HG03196 (cell line): ENCODE results near the gene FBLN1.
"Not testable (repeated sequence)": the region's sequence is repeated elsewhere in the genome, so short reads cannot be mapped to it uniquely, and the experiment has no call there.

Experiments
- ATAC-seq: cut with Tn5 transposase; IDR thresholded peaks from one replicate; pipeline ENCODE4 v1.9.1; 2021; ENCODE audit not compliant: unreplicated experiment

Gene FBLN1, protein sequence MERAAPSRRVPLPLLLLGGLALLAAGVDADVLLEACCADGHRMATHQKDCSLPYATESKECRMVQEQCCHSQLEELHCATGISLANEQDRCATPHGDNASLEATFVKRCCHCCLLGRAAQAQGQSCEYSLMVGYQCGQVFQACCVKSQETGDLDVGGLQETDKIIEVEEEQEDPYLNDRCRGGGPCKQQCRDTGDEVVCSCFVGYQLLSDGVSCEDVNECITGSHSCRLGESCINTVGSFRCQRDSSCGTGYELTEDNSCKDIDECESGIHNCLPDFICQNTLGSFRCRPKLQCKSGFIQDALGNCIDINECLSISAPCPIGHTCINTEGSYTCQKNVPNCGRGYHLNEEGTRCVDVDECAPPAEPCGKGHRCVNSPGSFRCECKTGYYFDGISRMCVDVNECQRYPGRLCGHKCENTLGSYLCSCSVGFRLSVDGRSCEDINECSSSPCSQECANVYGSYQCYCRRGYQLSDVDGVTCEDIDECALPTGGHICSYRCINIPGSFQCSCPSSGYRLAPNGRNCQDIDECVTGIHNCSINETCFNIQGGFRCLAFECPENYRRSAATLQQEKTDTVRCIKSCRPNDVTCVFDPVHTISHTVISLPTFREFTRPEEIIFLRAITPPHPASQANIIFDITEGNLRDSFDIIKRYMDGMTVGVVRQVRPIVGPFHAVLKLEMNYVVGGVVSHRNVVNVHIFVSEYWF

DNA sequence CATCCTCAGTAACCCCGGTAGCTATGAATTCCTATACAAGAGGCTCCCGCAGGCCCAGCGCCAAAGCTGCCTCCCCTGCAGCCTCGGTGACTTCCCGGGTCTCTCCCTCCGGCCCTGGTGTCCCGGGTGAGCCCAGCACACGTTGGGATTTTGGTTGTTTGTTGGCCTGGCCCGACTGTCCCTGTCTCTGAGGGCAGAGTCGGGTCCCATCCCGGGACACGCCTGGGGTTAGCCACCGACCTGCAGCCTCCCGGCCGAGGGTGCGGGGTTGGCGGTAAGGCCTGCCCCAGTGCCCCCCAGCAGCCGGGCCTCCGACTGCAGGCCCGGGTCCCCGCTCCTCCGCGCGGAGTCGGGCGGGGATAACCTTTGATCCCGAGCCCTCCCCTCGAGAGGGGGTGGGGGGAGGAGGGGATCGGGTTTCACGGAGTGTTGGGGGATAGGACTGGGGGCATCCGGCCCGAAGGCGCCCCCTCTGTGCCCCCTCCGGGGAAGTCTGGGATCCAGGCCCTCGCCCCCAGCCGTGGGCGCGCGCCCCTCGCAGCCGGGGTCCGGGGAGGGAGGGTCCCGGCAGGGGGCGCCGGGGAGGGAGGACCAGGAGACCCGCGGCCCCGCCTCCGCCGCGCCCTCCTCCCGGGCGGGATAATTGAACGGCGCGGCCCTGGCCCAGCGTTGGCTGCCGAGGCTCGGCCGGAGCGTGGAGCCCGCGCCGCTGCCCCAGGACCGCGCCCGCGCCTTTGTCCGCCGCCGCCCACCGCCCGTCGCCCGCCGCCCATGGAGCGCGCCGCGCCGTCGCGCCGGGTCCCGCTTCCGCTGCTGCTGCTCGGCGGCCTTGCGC is at the start of gene FBLN1:
FBLN1 (plus strand) TSS at position 669 of the 835 bp plus-strand sequence; CDS start at position 772, 103 bp downstream.
- no peak for ATAC-seq

DNA sequence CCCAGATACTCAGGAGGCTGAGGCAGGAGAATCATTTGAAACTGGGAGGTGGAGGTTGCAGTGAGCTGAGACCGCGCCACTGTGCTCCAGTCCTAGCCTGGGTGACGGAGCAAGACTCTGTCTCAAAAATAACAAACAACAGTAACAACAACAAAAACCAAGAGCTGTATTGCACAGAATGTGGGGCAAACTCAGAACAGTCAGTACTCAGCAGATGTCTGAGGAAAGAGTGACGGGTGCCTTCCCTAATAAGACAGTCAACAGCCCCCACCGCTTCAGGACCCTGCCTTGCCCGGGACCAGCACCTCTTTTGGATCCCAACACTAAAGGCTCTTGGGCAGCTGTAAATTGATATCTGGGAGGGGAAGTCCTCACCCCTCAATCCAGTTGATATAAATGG is 48.9 kb upstream of the FBLN1 start:
- no peak for ATAC-seq

DNA sequence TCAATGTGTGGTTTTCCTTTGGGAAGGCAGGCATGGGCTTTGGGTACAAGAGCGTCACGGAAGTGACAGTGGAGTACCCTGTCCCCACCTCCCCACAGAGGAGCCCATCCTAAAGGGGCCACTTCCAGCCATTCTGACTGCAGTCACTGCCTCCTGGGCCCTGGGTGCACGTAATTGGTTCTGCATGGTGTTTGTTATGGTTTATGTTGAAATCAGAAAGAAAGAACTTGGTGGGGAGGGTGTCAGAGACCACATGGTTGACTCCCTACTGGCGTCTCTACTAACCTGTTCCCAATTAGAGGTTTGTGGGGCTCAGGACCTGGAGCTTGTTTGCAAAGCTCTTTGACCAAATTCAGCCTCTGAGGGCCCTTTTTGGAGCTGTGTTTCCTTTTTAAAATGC is 48.4 kb upstream of the FBLN1 start:
- ATAC-seq = no peak

DNA sequence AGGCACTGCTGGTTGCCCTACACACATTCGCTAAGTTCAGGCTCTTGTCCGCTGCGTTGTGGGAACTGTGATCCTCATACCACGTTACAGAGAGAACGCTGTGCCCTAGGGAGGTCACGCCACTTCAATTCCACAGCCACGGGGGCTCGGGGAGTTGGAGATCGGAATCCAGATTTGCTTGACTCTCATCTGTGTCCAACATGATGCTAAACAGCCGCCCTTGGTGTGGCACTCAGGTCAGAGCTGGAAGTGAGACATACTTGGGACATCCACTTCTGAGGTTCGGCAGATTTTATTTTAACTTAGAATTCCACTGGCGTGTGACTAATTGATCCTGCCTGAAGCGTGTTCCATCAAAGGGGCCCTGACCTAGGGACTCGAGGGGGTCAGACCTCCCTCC is 47.5 kb upstream of the FBLN1 start:
- ATAC-seq = no peak

DNA sequence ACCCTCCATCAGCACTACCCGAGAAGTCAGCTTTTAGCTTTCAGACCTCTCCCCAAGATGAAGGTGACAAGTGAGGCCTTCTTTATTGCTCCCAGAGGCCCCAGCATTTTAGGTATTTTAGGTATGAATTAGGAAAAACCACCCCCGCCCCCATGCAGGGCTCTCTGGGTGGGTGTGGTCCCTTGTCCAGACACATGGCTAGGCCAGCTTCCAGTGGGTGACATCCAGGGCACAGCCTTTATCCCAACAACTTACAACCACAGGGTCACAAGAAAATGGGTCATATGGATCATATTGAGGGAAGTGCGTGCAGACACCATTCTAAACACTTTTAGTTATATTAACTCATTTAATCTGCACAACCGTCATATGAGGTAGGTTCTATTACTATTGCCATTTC is 47.1 kb upstream of the FBLN1 start:
- ATAC-seq = no peak

DNA sequence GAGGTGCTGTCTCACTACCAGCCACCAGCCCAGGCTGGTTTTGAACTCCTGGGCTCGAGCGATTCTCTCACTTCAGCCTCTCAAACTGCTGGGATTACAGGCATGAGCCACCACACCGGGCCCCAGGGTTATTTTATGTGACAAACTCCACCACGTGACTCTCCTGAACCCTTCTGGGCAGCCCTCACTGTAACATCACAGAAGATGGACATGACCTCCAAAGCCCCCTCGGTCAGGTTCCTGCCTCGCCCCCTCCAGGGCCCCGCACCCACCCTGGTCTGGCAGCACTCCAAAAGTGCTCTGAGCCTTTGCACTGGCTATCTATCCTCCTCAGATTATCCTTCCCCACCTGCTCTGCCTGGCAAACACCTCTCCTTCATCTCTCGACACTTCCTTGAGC is 45.9 kb upstream of the FBLN1 start:
- no peak for ATAC-seq

DNA sequence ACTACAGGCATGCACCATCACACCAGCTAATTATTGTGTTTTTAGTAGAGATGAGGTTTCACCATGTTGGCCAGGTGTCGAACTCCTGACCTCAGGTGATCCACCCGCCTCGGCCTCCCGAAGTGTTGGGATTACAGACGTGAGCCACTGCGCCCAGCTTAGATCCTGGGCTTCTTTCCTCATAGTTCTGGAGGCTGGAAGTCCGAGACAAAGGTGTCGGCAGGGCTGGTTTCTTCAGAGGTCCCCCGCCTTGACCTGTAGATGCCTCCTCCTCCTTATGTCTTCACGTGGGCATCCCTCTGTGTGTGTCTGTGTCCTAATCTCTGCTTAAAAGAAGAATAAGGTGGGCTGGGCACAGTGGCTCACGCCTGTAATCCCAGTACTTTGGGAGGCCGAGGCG is 44.2 kb upstream of the FBLN1 start:
- no peak for ATAC-seq

DNA sequence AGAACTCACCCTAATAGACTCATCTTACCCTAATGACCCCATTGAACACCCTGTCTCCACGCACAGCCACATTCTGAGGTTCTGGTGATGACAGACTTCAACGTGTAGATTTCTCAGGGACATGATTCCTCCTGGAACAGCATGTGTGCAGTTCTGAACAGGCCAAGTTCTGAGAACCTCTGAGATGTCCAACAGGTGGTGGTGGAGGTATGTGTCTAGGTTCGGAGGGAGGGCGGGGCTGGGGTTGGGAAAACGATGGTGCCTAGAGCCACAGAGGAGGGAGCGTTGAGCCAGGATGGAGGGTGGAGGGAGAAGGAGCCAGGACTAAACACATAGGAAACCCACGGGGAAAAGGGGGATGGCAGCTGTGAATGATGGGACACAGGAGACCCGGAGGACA is 43.4 kb upstream of the FBLN1 start:
- no peak for ATAC-seq

DNA sequence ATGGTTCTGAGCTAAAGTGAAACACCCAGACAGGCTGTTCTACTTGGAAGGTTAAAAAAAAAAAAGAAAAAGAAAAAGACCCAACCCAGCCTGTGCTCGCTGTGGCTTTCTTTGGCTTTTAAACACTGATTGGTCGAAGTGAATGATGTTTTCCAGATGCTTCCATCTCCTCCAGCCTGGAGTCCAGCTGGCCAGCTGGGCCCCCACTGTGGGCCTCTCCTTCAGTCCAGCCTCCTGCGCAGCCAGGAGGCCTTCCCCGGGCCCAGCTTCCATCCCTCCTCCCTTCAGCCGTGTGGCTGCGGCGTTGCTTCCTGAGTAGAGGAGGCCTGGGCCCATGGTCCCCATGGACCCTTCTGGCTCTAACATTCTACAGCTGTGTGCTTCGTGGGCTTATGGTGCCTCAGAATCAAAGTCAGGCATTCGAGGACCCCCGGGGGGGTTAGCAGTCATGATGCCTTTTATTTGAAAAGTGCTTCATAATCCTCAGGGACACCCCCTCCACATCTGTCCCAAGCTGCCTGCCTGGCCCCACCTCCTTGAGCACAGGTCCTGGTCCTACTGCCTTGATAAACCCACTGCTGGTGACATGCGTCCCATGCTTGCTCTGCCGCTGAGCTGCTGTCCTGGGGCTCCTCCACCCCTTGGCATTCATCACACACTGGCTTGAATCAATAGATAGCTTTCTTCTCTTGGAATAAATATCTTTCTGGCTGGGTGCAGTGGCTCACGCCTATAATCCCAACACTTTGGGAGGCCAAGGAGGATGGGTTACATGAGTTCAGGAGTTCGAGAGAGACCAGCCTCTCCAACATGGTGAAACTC is 42.2 kb upstream of the FBLN1 start:
- ATAC-seq = no peak

DNA sequence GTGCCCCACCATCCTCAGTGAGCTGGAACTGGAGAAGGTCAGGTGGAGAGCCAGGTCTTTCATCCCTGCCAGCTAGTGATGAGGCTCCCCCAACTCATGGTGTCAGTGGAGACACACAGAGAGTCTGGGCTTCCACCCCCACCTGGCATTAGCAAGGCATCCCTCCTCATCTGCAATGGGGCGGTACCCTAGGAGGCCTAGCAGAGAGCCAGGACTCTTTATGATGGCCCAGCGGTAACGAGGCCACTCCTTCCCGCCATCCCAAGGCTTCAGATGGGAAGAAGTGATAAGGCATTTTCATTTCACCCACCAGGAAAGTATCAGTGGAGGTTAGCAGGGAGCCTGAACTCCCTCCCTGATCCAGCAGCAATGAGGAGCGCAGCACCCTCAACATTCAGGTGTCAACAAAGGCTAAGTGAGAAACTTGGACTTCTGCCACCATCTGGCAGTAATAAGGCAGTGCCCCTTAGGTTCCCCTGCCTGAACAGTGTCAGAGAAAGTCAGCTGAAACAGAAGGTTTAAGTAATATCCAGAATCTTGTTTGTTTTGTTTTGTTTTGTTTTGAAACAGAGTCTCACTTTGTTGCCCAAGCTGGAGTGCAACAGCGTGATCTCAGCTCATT is 40.5 kb upstream of the FBLN1 start:
- ATAC-seq = no peak

DNA sequence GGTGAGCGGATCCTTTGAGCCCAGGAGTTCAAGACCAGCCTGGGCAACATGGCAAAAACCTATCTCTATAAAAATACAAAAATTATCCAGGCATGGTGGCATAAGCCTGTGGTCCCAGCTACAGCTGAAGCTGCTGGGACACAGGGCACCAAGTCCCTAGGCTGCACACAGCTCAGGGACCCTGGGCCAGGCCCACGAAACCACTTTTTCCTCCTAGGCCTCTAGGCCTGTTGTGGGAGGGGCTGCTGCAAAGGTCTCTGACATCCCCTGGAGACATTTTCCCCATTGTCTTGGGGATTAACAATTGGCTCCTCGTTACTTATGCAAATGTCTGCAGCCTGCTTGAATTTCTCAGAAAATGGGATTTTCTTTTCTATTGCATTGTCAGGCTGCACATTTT is 39.0 kb upstream of the FBLN1 start:
- not testable (repeated sequence) for ATAC-seq

DNA sequence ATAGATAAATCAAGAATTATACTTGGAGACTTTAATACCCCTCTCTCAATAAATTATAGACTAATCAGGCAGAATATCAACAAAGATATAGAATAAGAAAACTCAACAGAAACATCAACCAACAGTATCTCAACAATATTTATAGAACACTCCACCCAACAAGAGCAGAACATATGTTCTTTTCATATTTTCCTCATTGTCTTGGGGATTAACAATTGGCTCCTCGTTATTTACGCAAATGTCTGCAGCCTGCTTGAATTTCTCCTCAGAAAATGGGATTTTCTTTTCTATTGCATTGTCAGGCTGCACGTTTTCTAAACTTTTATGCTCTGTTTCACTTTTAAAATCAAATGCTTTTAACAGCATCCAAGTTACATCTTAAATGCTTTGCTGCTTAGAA is 37.0 kb upstream of the FBLN1 start:
- ATAC-seq = no peak

DNA sequence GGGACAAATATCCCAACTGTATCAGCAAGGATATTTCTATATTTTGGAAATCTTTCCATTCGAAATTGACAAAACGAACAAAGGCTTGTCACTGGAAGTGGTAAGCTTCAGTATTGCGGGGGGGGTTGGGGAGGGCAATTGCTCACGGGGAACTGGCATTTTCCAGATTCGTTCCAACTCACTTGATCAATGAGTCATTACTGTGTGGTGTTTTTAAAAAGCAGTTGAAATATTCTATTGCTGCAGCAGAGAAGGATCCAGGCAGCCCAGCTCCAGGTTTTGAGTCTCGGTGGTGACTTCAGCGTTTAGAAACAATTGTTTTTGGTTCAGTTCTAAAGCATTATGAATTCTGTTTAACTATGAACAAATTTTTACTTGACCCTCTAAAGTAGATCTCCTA is 33.8 kb upstream of the FBLN1 start:
- no peak for ATAC-seq

DNA sequence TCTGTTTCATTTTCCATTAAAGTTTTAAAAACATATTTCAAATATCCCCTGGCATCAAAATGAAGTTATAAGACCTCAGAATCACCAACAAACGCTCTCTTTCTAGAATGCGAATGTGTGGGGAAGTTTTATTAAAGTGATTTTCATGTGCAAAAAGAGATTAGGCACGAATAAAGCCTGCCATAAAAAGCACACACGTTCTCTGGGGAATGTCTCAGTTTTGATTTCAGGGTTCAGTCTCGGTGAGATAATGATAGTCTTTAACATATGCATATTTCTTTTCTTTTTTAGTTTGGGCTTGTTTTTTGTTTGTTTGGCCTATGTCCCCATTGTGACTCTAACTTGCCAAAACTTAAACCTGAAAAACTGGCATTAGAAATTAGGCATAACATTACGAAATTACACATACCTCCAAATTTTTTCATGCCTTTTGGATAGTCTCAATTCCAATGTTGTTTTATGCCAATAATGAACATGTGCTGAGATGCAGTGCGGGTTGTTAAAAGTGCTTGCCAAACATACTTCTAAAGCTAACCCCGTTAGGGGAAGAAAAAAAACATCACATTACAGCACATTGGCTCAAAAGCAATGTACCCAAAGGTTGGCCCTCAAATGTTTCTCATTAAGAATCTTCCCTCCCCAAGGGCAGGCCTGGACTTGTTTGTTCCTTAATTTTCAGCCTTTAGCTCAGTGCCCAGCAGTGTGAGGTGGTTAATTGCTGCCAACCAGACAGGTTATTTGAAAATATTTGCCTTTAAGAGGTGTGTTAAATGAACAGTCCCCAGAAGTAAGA is 33.2 kb upstream of the FBLN1 start:
- no peak for ATAC-seq

DNA sequence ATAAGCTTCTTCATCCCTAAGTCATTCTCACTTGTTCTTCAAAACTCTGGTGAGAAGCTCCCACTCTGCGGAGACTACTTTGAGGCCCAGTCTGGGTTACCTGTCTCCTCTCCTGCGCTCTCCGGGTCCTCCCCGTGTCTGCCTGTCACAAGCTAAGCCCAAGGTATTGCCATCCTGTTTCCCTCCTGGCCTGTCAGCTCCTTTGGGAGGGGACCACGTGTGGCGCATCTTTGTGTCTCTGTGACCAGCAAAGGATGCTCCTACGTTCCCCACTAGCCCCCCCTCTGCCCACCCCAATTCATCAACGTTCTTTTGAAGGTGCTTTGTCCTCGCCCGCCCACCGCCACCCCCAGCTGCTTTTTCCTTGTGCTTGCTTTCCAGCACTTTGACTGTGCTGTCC is 31.8 kb upstream of the FBLN1 start:
- ATAC-seq = no peak

DNA sequence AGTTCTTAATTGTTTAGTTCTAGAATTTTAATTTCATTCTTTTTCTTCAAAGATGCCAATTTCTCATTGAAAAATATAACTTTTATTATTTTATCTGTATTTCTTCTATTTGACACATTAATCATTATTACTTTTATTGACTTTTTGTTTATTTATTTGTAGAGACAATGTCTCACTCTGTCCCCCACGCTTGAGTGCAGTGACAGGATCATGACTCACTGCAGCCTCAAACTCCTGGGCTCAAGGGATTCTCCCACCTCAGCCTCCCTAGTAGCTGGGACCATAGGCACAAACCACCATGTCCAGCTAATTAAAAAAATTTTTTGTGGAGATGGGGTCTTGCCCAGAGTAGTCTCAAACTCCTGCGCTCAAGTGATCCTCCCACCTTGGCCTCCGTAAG is 30.3 kb upstream of the FBLN1 start:
- ATAC-seq = no peak

DNA sequence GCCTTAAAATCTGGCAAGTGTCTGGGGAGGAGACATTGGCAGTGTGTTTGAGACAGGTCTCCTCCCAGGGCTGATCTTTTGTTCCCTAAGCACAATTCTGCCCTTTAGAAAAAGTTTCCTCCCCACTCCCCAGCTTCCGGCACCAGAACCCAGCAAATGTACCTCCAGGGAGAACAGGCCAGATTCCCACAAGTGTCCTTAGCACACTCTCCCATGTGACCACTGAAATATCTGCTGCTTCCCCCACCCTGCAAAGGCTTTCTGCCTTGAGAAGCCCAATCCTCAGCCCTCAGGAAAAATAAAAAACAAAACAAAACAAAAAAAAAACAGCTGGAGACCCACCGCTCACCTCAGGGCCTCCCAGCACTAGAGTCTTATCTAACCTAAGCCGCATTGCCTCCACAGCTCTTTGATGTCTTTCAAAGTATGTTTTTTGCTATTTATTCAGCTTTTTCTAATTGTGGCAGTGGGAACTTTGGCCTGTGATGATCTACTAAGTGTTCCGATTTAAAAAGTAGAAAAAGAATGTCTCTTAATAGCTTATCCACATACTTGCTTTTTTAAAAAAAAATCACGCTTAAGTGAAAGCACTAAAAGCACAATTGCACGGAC is 29.0 kb upstream of the FBLN1 start:
- no peak for ATAC-seq

DNA sequence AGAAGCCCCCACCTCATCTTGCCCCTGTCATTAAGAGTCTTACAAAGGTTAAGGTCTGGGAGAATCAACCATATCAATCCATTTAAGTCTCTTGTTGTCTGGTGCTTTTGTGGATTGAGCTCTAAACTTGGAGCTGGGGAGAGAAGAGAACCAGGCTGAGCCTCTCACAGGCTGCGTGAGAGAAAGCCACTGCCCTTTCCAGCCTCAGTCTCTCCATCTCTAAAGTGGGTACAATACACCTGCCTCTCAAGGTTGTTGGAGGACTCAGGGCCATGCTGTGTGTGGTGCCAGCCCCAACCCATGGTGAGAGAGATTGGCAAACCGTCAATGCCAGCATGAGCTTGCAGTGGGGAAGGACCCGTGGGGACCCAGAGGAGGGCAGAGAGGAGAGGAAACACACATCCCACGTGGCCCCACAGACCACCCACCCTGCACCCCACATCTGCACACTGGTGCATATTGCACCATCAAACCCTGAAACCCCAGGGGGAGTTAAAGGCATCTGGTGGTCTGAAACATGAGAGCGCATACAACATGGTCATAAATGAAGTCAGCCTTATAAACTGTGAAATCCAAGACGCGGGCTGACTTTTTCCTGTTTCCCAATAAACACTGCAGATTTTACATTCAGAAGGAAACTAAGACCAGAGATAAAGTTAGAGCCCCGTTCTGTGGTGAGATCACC is 27.5 kb upstream of the FBLN1 start:
- ATAC-seq = no peak
